ENCODE measurements around the gene LYAR. TPM values are rescaled to one million over a fixed set of nuclear protein-coding genes. Genes with fewer than 3 reads are reported as not detected.

LYAR gene
- total RNA-seq, 1 experiment from 2014 or later, result 37.5 TPM

DNA sequence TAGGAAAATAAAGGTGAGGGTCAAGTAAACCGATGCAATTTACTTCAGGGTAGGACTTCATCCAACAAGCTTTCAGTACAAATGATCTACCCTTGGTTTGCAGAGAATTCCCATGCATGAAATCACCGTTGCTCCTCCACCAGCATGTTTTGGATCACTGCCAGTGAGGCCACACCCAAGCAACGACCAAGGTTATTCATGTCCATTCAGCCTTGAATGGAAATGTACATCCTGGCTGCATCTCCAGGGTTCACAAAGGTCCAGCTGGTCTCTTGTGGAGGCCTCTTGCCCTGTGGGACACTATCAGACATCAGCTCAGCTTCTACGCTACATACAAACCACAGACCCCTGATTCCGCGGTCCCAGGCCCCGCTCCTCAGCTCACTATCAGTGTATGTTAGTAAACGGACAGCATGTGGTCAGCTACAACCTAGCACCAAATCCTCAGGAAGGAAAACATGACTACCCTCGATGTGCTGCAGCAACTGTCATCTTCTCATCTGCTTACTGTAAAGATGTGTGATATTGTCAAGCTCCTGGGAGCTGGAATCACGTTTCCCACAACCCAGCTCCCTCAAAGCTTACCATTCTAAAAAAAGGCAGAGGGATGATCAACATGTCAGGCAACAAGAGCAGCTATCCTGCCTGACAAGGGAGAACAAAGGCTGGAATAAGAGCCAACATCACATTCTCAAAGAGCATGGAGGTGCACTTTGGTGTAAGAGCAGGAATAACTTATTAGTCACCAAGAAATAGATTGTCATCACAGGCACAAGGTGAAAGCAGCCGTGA is 4.9 kb downstream of the LYAR start:
- Histone ChIP-seq H3K27ac (ENCODE audit: low read length) (no peak overlapping the region), H3F3A (ENCODE audit: low read length, unreplicated experiment) (no peaks in the 10 kb centered on the region), H3K79me2 (ENCODE audit: low read length) (peaks cover 64% of the 10 kb centered on the region), H3K9me2 (replicated peaks; ENCODE audit: low read length) (no peaks in the 10 kb centered on the region), H3K27me3 (ENCODE audit: low read length) (no peaks in the 10 kb centered on the region), H2AFZ (ENCODE audit: low read length) (no peak overlapping the region), H3K9me3 (ENCODE audit: low read length) (no peaks in the 10 kb centered on the region), H3K36me3 (ENCODE audit: low read depth, low read length) (peaks cover 58% of the 10 kb centered on the region), H3K4me1 (ENCODE audit: insufficient read depth, low read length) (peaks cover 17% of the 10 kb centered on the region), H3K4me2 (ENCODE audit: low read length) (peak overlapping the region; percentile 44; the same call in 1 of the 2 replicates), H3K9ac (ENCODE audit: low read length) (no peak overlapping the region), H3K4me3 (ENCODE audit: low read length) (no peak overlapping the region), H4K20me1 (ENCODE audit: low read length) (0 out of 2 replicates have a peak, but pooled peaks cover 13% of the 10 kb centered on the region)
- CTCF ChIA-PET, result no interaction called here
- no TSS peak for BruUV-seq (replicated peaks)
- ATAC-seq (peak; percentile 31; the same call in 1 of the 2 replicates), DNase-seq (peak; percentile 51)
- intact Hi-C loops (cut with micrococcal nuclease), result no loop called here
- TF ChIP-seq EZH2 (IDR thresholded peaks at IDR 0.05; ENCODE audit: low read length, unreplicated experiment), result no peak
- TF ChIP-seq, protein P1, sequence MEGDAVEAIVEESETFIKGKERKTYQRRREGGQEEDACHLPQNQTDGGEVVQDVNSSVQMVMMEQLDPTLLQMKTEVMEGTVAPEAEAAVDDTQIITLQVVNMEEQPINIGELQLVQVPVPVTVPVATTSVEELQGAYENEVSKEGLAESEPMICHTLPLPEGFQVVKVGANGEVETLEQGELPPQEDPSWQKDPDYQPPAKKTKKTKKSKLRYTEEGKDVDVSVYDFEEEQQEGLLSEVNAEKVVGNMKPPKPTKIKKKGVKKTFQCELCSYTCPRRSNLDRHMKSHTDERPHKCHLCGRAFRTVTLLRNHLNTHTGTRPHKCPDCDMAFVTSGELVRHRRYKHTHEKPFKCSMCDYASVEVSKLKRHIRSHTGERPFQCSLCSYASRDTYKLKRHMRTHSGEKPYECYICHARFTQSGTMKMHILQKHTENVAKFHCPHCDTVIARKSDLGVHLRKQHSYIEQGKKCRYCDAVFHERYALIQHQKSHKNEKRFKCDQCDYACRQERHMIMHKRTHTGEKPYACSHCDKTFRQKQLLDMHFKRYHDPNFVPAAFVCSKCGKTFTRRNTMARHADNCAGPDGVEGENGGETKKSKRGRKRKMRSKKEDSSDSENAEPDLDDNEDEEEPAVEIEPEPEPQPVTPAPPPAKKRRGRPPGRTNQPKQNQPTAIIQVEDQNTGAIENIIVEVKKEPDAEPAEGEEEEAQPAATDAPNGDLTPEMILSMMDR (conservative IDR thresholded peaks at IDR 0.05; ENCODE audit: low read depth, low read length), result no peak
- no peak for TF ChIP-seq EZH2phosphoT487 (IDR thresholded peaks at IDR 0.05; ENCODE audit: borderline replicate concordance, low read length)
- POLR2A ChIA-PET (ENCODE audit: unreplicated experiment), result no interaction called here

DNA sequence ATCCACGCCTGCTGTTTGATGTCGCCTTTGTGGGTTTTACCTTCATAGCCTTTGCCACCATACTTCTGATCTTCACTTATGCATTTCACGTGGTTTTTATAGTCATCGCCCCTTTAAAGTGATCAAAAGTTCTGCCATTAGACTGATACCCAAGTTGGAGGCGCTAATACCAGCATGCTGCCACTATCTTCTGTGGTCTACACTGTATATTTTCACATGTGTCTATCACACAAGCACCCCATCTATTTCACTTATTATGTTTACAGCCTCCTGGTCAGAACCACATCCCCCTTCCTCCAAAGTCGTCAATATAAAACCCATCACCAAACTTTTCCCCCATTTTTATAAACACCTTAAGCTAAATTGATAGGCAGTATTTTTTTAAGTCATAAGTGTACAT is 8.2 kb downstream of the LYAR start:
- H3K36me3 ChIP-seq (ENCODE audit: low read depth, low read length), result peaks cover 79% of the 10 kb centered on the region
- no TSS peak for BruUV-seq (replicated peaks)

More for the DNA sequence above, 8.2 kb downstream of the LYAR start:
- Histone ChIP-seq H3K4me3 (ENCODE audit: low read length) (no peak overlapping the region), H4K20me1 (ENCODE audit: low read length) (0 out of 2 replicates have a peak, but pooled peaks cover 13% of the 10 kb centered on the region), H3K9me2 (replicated peaks; ENCODE audit: low read length) (no peaks in the 10 kb centered on the region), H3K4me2 (ENCODE audit: low read length) (no peak overlapping the region), H3K27me3 (ENCODE audit: low read length) (no peaks in the 10 kb centered on the region), H3K4me1 (ENCODE audit: insufficient read depth, low read length) (peaks cover 11% of the 10 kb centered on the region), H3K79me2 (ENCODE audit: low read length) (peaks cover 33% of the 10 kb centered on the region), H3K27ac (ENCODE audit: low read length) (no peak overlapping the region), H3F3A (ENCODE audit: low read length, unreplicated experiment) (no peaks in the 10 kb centered on the region), H2AFZ (ENCODE audit: low read length) (no peak overlapping the region), H3K9ac (ENCODE audit: low read length) (no peak overlapping the region), H3K9me3 (ENCODE audit: low read length) (no peaks in the 10 kb centered on the region)
- intact Hi-C loops (cut with micrococcal nuclease), result no loop called here
- ChIA-PET CTCF (no interaction called here), POLR2A (ENCODE audit: unreplicated experiment) (no interaction called here)
- DNase-seq (no peak), ATAC-seq (no peak)
- TF ChIP-seq, protein P1 (conservative IDR thresholded peaks at IDR 0.05; ENCODE audit: low read depth, low read length), result no peak
- TF ChIP-seq EZH2 (IDR thresholded peaks at IDR 0.05; ENCODE audit: low read length, unreplicated experiment) (no peak), EZH2phosphoT487 (IDR thresholded peaks at IDR 0.05; ENCODE audit: borderline replicate concordance, low read length) (no peak)
